GM10847 (cell line): Measurements from ENCODE around the gene SLC9A3.

ENCODE experiments used
- POLR2A ChIP-seq: IDR thresholded peaks from 2 replicates; pipeline ENCODE4 v1.6.1; 2011; ENCODE audit not compliant: insufficient read length; ENCODE audit errors: extremely low read depth

Gene SLC9A3

GRCh38 chr5:448766-449090 lies 75.5 kb downstream of the SLC9A3 start:
- TF ChIP-seq POLR2A: no peak

- no peak for TF ChIP-seq POLR2A
These were observed 76.0 kb downstream of the SLC9A3 start for GRCh38 chr5:448061-448765.

- no peak for TF ChIP-seq POLR2A
These were observed 76.7 kb downstream of the SLC9A3 start for GRCh38 chr5:447501-447900.

- no peak for TF ChIP-seq POLR2A
These were observed 77.4 kb downstream of the SLC9A3 start for GRCh38 chr5:446883-447263.

GRCh38 chr5:446066-446882 lies 78.0 kb downstream of the SLC9A3 start:
- TF ChIP-seq POLR2A: no peak

- TF ChIP-seq POLR2A: no peak
These were observed 78.7 kb downstream of the SLC9A3 start for GRCh38 chr5:445591-445990.

GRCh38 chr5:444226-444625 lies 80.0 kb downstream of the SLC9A3 start:
- no peak for TF ChIP-seq POLR2A

GRCh38 chr5:443239-444151 lies 80.8 kb downstream of the SLC9A3 start:
- no peak for TF ChIP-seq POLR2A

GRCh38 chr5:442335-443238 lies 81.7 kb downstream of the SLC9A3 start, which contains the start of gene EXOC3:
Gene EXOC3, plus strand, starts transcription at chr5:443176. Its CDS starts 3,030 bp downstream, at chr5:446206.
- TF ChIP-seq POLR2A: peak; percentile 70

GRCh38 chr5:441996-442334 lies 82.3 kb downstream of the SLC9A3 start:
- no peak for TF ChIP-seq POLR2A

- no peak for TF ChIP-seq POLR2A
These were observed 83.6 kb downstream of the SLC9A3 start for GRCh38 chr5:440401-441201.

- TF ChIP-seq POLR2A: no peak
These were observed 84.6 kb downstream of the SLC9A3 start for GRCh38 chr5:439636-440035.

GRCh38 chr5:439181-439580 lies 85.1 kb downstream of the SLC9A3 start:
- TF ChIP-seq POLR2A: no peak

- no peak for TF ChIP-seq POLR2A
These were observed 85.7 kb downstream of the SLC9A3 start for GRCh38 chr5:438481-438981.
